ENCODE data around the gene PKNOX2. TPM values are rescaled to one million over a fixed set of nuclear protein-coding genes. Genes with fewer than 3 reads are reported as not detected.

PKNOX2 gene
- total and polyA plus RNA-seq, 9 donors: 10.6 to 42.3 (median 30.0) TPM

DNA sequence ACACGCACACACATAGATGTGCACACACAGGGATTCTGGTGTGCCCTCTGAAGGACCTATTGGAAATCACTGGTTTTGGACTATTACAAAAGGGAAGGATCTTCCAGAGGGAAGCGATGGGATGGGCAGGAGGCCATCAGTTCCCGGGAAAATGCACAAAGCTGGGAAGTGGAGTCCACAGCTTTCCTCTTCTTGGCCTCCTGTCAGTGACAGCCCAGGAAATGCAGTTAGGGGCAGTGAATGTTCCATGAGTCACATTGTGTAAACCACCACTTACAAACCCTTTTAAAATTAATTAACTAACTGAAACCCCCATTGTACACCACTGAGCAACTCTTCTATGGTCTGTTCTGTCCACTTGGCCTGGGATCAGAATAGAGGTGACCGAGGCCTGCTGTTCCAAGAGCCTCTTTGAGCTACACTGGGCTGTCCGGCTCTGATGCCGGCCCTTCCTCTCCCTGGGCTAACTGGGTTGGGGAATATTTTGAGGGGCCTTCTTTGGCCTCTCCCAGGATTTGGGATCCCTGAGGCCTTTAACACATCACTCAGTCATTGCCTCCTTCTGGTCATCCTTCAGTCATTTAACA, 193.8 kb downstream of the PKNOX2 start:
- no peak for TF ChIP-seq POLR2A (IDR thresholded peaks at IDR 0.05)
- TF ChIP-seq EP300 (IDR thresholded peaks at IDR 0.05): no peak
- TF ChIP-seq, protein P1, sequence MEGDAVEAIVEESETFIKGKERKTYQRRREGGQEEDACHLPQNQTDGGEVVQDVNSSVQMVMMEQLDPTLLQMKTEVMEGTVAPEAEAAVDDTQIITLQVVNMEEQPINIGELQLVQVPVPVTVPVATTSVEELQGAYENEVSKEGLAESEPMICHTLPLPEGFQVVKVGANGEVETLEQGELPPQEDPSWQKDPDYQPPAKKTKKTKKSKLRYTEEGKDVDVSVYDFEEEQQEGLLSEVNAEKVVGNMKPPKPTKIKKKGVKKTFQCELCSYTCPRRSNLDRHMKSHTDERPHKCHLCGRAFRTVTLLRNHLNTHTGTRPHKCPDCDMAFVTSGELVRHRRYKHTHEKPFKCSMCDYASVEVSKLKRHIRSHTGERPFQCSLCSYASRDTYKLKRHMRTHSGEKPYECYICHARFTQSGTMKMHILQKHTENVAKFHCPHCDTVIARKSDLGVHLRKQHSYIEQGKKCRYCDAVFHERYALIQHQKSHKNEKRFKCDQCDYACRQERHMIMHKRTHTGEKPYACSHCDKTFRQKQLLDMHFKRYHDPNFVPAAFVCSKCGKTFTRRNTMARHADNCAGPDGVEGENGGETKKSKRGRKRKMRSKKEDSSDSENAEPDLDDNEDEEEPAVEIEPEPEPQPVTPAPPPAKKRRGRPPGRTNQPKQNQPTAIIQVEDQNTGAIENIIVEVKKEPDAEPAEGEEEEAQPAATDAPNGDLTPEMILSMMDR (IDR thresholded peaks at IDR 0.05): no peak
- H3K9me3 ChIP-seq: no peaks in the 10 kb centered on the region
- no peaks in the 10 kb centered on the region for H3K36me3 ChIP-seq
- intact Hi-C loops (cut with DNase I): no loop called here
- H3K27ac ChIP-seq: no peak overlapping the region
- DNase-seq: no peak
- H3K4me3 ChIP-seq: no peak overlapping the region
- no peaks in the 10 kb centered on the region for H3K4me1 ChIP-seq (ENCODE audit: insufficient read depth)
- no peaks in the 10 kb centered on the region for H3K27me3 ChIP-seq
- 83 to 88% (median 87%) methylated on average over 6 of the region's 6 CpGs for WGBS, 3 donors

DNA sequence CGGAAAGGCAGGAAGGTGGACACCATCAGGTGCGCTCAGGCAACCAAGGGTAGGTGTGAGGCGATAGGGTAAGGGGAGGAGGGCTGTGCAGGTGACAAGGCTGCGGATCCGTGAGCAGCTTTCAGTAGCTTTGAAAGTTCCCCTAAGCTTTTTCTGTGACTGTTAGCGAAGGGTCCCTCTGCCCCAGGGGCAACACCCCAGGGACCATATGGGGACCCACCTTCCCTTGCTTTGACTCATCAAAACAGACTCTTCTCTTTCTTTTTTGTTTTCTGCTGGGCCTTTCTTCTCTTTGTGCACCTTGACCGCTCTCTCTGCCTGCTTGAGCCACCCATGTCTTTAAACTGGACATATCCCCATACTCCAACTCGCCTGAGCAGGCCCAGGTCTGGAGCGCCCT, 194.6 kb downstream of the PKNOX2 start:
- 96 to 98% (median 98%) methylated on average over 9 of the region's 9 CpGs for WGBS, 3 donors
- no peak overlapping the region for H3K27ac ChIP-seq
- H3K36me3 ChIP-seq: no peaks in the 10 kb centered on the region
- H3K4me1 ChIP-seq (ENCODE audit: insufficient read depth): no peaks in the 10 kb centered on the region
- intact Hi-C loops (cut with DNase I): no loop called here
- H3K27me3 ChIP-seq: no peaks in the 10 kb centered on the region
- DNase-seq: no peak
- H3K9me3 ChIP-seq: no peaks in the 10 kb centered on the region
- H3K4me3 ChIP-seq: no peak overlapping the region
- TF ChIP-seq EP300 (IDR thresholded peaks at IDR 0.05): no peak
- no peak for TF ChIP-seq POLR2A (IDR thresholded peaks at IDR 0.05)
- TF ChIP-seq, protein P1 (IDR thresholded peaks at IDR 0.05): no peak

DNA sequence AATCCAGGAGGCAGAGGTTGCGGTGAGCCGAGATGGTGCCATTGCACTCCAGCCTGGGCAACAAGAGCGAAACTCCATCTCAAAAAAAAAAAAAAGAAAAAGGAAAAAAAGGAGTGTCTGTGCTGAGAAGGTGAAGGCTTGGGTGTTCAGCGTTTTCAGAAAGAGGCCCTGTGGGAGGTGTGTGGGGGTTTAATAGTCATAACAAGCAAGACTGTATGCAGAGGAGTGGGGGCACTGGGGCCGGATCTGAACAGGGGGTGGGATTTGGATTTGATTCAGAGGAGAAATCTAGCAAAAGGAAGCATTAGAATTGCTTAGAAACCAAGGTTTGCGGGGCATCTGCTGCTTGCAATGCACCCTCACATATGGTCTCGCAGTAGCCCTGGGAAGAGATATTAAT, 195.5 kb downstream of the PKNOX2 start:
- Histone ChIP-seq H3K9me3 (no peaks in the 10 kb centered on the region), H3K27ac (no peak overlapping the region), H3K4me3 (no peak overlapping the region), H3K27me3 (no peaks in the 10 kb centered on the region), H3K36me3 (no peaks in the 10 kb centered on the region), H3K4me1 (ENCODE audit: insufficient read depth) (no peaks in the 10 kb centered on the region)
- intact Hi-C loops (cut with DNase I): no loop called here
- 71 to 81% (median 81%) methylated on average over 7 of the region's 7 CpGs for WGBS, 3 donors
- no peak for DNase-seq
- TF ChIP-seq POLR2A (IDR thresholded peaks at IDR 0.05): no peak
- TF ChIP-seq, protein P1 (IDR thresholded peaks at IDR 0.05): no peak
- TF ChIP-seq EP300 (IDR thresholded peaks at IDR 0.05): no peak

DNA sequence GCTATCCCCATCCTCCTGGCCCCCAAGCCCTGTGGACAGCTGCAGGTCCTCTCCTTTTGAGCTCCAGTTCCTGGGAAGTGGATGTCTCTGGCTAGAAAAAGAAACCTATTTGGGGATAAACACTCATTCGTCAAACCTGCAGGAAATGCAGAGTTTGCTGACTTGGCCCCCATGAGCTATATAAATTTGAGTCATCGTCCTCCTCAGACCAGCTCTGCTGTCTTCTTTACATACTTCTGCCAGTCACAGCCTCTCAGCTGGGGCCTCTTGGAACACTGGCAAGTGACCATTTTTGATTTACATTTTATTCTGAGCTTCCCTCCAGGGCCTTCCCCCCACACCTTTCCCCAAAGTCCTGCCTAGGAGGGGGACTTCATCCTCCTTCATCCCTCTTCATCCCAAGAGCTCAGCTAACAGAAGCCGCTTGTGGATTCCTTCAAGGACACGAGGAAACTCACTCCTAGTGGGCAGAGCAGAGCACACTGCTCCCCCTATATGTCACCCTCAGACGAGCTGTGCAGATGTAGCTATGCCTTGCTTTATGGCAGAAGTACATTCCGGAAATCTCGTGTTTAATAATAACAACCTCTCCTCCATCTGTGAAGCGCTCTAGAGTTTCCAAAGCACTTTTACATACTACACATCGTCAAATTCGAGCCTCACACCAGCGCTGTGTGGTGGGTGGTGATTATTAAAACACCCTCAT, 199.7 kb downstream of the PKNOX2 start:
- no peak for TF ChIP-seq POLR2A (IDR thresholded peaks at IDR 0.05)
- TF ChIP-seq, protein P1 (IDR thresholded peaks at IDR 0.05): no peak
- TF ChIP-seq EP300 (IDR thresholded peaks at IDR 0.05): no peak
- intact Hi-C loops (cut with DNase I): no loop called here
- DNase-seq: no peak
- Histone ChIP-seq H3K4me1 (ENCODE audit: insufficient read depth) (no peaks in the 10 kb centered on the region), H3K4me3 (no peak overlapping the region), H3K9me3 (no peaks in the 10 kb centered on the region), H3K27ac (no peak overlapping the region), H3K27me3 (no peaks in the 10 kb centered on the region), H3K36me3 (no peaks in the 10 kb centered on the region)
- 58 to 73% (median 66%) methylated on average over 11 of the region's 11 CpGs for WGBS, 3 donors

Measured in ovary (tissue), 9 donors.